Dermis blood vessel endothelial cell (primary cell): ENCODE measurements around the gene DPH6. TPM values are rescaled to one million over a fixed set of nuclear protein-coding genes. Genes with fewer than 3 reads are reported as not detected.
"Not testable (repeated sequence)": the region's sequence is repeated elsewhere in the genome, so short reads cannot be mapped to it uniquely, and the experiment has no call there.

ENCODE experiments used
- DNase-seq: peaks from one replicate; pipeline ENCODE4 v3.0.0; 2010
- total RNA-seq: library from RNA; depleted of rRNA; stranded (reverse); fragments of >200 nt; gene quantifications from 2 replicates; pipeline ENCODE4 v1.2.3, GENCODE V29; 2014

The DPH6 gene
- total RNA-seq, result 14.0 and 14.5 TPM in 2 replicates

- DNase-seq, result peak; percentile 87
Observed at GRCh38 chr15:35545824-35546510, at the start of gene DPH6. Gene DPH6 (minus strand): TSS chr15:35546165. CDS start chr15:35546141, 24 bp downstream.

DNA sequence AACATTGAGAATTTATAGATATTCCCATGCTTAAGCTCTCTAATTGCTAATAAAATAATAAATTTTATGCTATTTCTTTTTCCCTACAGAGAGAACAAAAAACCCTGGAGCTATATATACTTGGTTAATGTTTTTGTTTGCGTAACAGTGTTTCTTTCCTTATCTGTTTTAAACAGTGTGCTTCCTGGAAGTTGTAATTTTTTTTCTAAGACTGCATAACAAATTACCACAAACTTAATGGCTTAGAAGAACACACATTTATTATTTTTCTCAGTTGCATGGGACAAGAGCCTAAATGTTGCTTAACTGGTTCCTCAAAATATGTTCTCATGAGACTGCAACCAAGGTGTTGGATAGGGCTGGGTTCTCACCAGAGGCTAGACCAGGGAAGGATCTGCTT, 49.7 kb upstream of the DPH6 start:
- DNase-seq, result no peak

GRCh38 chr15:35591987-35592386, 46.0 kb upstream of the DPH6 start:
- DNase-seq, result not testable (repeated sequence)

GRCh38 chr15:35583863-35584528, 38.0 kb upstream of the DPH6 start:
- no peak for DNase-seq

DNA sequence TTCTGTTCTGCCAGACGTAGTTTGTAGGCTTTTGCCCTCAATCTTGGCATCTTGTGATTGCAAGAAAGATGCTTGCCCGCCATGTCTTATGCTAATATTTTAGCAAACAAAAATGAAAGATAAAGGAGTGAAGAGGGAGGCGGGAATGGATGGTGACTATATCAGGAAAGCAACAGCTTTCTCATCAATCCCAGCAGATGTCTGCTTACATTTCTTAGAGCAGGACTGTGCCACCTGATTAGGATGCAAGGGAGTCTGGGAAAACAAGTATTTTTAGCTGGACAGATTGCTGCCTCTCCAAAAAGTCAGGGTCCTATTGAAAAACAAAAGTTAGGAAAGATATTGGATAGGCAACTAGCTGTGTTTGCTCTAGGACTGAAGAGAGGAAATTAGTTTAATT, 34.6 kb upstream of the DPH6 start:
- no peak for DNase-seq

GRCh38 chr15:35567392-35567791, 21.4 kb upstream of the DPH6 start:
- no peak for DNase-seq

GRCh38 chr15:35566991-35567390, 21.0 kb upstream of the DPH6 start:
- DNase-seq, result no peak

DNA sequence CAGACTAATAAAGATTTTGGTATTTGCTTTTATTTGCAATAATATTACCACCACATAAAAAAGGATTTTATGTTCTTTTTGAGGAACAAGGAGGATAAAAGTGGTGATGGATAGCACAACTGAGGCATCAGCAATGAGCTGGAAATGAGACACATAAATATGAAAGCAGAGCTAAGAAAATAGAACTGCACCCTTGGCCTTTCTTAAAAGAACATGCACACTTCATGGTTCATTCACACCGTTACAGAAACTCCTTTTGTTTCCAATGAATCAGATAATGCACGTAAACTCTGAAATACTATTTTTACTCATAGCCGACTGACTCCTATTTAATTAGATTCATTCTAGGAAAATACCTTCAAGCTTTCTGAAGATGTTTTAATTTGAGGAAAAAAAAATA, 19.9 kb upstream of the DPH6 start:
- no peak for DNase-seq

DNA sequence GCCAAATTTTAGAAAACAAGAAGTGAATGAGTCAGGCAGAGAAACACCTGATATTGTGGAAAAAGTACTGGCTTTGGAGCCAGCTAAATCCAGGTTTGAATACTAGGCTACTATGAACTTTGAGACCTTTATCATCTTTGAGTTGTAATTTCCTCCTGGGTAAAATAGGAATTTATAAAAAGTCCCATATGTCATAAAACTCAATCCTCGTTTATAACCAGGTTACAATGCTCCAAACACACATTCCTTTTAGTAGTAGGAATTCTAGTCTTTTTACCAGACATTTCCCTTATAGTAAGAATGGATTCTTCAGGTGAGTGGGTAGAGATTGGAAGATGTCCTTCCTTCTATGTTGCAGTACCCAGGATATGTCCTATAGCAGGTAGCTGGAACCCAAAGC, 16.7 kb upstream of the DPH6 start:
- no peak for DNase-seq

GRCh38 chr15:35561308-35561707, 15.3 kb upstream of the DPH6 start:
- no peak for DNase-seq

- DNase-seq, result no peak
Observed at GRCh38 chr15:35560870-35561269, 14.9 kb upstream of the DPH6 start.

DNA sequence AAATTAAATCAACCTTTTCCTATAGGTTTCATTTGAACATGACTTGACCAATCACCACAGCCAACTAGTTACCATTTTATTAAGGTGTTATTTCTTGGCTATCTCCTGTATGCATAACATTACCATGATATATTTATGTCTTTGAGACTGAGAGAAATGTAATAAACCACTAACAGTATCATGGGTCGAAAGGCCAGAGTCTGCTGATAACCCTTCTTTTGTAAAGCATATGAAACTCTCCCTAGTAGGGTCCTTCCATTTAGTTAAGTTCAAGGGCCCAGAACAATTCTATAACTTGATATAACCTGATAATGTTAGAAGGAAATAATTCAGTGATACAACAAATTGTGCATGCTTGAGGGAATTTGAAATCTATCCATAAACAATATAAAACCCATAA, 14.3 kb upstream of the DPH6 start:
- DNase-seq, result no peak

- no peak for DNase-seq
Observed at GRCh38 chr15:35559683-35560082, 13.7 kb upstream of the DPH6 start.

DNA sequence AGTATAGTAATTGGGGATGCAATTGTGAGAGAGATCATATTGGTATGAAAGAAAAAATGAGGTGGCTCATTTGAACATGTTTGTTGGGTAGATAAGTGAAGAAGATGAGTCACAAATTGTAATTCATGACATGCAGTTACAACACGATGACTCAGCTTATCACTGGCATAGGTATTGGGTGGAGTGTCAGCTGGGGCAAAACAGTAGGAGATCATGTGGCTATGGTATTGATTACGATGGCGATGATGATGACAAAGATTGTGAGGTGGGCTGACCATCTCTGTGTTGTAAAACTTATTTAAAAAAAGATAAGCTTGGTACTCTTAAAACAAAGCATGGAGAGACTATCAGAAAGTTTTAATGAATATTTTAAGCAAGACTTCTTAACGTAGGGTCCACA, 11.6 kb upstream of the DPH6 start:
- DNase-seq, result no peak

DNA sequence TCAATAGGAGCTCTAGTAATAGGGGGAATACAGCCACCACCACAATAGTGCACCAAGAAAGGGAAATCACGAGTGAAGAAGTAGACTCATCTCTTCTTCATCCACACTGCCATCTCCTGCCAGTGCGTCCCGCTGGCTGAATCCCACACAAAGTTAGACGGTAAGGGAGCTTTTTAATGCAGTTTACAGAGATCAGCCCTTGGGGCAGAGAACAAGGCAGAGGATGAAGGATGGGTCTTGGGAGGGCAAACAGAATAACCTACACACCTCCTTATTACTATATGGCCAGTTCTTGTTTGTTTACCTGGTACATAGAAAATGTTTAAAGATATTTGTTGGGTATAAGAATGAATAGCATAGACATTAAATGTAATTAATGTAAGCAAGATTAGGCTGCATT, 11.0 kb upstream of the DPH6 start:
- DNase-seq, result no peak

DNA sequence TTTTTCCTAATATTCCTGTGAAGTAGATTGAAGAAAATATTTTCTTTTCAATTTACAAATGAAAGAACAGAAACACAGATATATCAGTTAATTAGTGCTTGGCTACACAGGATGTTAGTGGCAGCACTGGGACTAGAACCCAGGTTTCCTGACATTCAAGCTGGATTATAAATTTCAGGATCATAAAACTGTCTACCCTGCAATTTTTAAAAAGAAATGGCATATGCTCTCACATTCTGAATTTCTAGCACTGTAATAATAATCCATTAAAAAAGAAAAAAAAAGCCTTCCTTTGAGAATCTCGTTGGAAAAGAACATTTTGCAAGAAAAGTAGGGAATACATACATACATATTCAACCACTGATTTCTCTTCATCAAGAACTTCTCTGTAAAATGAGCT, 9.3 kb upstream of the DPH6 start:
- no peak for DNase-seq

DNA sequence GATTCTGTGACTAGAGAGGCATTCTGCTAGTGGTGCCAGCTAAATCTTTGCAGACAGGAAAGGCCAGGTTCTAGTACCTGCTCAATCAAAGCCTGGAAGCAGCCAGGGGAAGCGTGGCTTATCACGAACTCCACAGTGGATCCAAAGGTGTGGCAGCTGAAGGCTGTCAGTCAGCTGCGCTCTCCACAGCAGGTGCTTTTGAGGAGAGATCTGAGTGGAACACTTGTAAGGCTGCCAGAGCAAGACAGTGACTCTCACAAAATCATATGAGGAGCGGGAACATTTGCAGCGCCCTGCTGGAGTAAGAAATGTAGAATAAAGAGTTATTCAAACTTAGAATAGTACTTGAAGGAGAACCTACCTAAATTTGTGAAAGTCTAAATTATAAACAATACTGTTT, 5.0 kb upstream of the DPH6 start:
- no peak for DNase-seq

- DNase-seq, result no peak
Observed at GRCh38 chr15:35549567-35549966, 3.6 kb upstream of the DPH6 start.

DNA sequence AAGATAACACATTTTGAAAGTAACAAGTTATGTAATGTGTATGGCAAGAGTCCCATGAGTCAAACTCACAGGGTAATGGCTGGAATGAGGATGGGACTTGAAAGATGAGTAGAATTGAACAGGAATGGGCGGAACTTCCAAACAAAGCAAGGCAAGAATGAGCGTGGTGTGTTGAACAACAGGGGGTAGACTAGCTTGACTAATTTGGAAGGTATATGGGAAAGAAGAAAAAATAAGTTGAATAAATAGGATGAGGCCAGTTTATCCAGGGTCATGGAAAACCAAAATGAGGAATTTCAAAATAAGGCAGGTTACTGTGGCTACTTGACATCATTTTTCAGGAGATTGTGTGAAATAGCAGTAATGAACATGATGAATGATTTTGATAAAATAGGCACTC, 2.5 kb upstream of the DPH6 start:
- no peak for DNase-seq

- no peak for DNase-seq
Observed at GRCh38 chr15:35547775-35548364, 1.9 kb upstream of the DPH6 start.

GRCh38 chr15:35546511-35547381, 781 bp upstream of the DPH6 start:
- DNase-seq, result no peak

GRCh38 chr15:35545316-35545823, 595 bp downstream of the DPH6 start:
- DNase-seq, result peak; percentile 72

DNA sequence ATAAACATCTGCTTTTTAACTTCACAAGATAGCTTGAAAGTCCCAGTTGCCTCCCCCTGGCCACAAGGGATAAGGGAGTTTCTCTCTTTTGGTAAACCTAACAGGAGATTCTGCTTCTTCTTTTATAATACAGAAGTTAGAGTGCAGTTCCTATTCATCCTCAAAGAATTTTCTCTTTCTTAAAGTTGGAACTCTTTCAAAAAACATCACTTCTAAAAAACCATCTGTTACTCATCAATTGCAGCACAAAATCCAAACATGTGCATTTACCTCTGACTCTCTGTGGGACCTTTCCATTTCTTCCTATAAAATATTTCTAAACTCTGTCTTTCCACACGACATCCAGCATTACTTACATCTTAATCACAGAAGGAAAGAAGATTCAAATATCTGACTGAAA, 5.1 kb downstream of the DPH6 start:
- DNase-seq, result no peak
